GM21515 (cell line): ENCODE data around the gene ZIC1.

ENCODE experiments used
- ATAC-seq: cut with Tn5 transposase; IDR thresholded peaks from one replicate; pipeline ENCODE4 v1.9.1; 2021; ENCODE audit not compliant: unreplicated experiment

ZIC1 gene

DNA sequence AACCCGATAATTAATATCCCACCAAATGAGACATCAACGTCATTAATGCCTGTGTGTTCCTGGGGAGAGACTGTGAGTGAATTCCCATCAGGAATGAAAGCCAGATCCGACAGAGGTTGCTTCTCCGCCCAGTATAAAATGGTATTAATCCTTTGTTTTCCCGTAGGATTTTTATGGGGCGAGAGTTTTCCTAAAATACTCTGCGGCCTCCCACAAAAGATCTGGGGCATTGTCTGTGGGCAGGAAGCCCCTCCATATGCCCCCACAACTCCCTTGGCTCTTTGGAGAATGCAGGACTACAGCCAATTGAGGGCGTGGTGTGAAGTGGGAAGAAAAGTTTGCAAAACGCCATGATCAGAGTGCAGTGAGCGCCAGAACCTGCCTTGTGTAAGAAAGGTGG is 29.5 kb upstream of the ZIC1 start:
- ATAC-seq: no peak

DNA sequence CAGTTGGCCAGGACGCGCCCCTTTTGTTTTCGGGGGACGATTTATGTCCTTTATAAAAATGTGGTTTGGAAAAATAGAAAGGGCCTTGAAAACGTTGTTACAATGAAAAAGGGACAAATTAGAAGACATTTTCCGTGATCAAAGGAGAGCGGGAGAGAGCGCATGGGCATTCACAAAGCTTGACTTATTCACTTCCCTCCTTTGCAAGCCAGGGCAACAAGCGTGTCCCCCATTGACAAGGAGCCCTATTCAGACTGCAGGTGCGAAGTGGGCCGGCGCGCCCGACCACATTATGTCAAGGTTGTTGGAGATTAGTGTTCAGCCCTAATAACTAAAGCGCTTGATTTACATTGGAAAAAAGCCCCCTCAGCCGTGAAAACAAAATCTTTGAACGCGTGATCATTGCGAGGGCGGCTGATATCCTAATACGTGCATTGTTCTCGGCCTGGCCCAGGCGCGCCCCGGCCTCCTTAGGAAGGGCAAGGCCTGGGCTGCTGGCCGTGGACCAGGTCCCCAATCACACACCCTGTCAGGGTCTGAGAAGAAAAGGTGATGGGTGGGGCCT is 28.7 kb upstream of the ZIC1 start:
- ATAC-seq: no peak

DNA sequence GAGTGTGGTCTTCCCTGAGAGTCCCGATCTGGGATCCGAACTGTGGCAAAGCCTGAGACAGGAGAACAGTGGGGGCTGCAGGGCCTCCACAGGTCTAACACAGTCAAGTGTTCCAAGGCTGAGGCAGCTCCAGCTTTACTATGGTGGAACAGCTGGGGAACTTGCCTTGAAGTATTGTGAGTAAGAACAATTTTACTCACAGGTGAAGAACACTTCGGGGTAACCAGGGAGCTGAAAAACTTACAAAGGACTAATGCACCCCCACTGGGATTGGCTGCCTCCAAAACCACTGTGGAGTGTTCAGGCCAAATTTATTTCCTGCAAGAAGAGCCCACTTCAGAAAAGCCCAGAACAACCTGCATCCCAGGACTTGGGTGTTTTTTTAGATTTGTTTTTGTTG is 28.2 kb upstream of the ZIC1 start:
- ATAC-seq: no peak

GRCh38 chr3:147381596-147381995 is 27.6 kb upstream of the ZIC1 start:
- ATAC-seq: no peak

- no peak for ATAC-seq
Measured at GRCh38 chr3:147383617-147384016, 25.5 kb upstream of the ZIC1 start.

DNA sequence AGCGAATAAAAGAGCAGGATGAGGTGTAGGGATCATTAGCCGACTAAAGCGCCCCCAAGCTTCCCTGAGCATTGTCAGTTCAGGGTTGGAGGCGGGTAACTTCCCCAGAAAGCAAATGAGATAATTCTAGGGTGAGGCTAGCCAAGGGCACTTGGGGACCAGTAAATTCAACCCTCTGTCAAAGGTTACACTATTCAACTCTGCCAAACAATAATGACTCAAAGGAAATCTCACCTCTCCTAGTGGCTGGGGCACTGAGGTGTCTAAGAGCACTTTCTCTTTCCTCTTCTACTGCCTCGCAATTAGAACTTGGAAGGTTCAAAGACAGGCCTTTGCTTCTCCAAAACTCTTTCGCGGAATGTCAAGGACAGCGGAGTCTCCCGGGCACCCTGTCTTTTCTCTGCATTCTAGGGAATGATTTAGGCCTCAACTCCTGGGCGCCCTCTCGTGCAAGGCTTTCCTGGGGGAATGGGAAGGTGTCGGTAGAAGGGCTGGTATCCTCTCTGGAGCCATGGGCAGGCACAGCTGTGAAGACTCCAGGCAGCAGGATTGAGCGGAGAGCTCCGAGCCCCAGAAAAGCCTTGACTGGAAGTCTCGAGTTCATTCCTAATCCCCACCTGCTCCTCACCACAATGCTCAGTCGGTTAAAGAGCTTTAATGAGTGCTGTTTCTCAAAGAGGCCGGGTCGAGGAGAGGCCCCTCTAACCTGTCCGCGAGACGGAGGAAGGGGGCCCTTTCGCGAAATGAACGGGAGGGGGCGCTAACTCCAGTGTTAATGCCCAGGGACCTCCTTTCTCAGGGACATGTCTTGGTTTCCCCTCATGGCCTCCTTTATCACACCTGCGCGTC is 24.7 kb upstream of the ZIC1 start:
- no peak for ATAC-seq

- no peak for ATAC-seq
Measured at GRCh38 chr3:147385059-147386012, 23.8 kb upstream of the ZIC1 start.

DNA sequence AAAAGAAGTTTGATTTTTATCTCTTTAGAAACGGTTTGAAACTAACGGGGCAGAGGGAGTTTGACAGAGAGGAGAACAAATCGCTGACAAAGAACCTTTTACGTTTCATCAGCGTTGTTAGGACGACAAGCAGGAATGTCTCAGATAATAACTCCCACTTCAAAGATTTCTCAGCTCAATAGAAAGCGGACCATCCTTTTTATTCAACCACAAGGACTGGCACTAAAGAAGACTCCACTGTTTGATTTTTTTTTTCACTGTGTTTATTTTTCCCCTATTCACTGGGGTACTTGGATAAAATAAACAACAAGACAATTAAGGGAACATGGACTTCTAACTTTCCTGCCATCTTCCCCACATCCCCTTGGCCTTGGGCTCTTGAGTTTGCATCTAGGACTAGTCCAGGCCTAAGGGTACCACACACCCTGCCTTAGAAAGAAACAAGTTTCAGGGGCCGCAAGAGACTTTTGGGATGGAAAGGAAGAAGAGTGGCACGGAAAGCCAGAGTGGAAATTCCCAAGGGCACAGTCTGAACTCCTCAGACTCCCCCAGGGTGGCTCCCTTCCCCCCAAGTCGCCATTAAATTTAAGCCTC is 21.8 kb upstream of the ZIC1 start:
- no peak for ATAC-seq

GRCh38 chr3:147387885-147388699 is 21.1 kb upstream of the ZIC1 start:
- ATAC-seq: no peak

DNA sequence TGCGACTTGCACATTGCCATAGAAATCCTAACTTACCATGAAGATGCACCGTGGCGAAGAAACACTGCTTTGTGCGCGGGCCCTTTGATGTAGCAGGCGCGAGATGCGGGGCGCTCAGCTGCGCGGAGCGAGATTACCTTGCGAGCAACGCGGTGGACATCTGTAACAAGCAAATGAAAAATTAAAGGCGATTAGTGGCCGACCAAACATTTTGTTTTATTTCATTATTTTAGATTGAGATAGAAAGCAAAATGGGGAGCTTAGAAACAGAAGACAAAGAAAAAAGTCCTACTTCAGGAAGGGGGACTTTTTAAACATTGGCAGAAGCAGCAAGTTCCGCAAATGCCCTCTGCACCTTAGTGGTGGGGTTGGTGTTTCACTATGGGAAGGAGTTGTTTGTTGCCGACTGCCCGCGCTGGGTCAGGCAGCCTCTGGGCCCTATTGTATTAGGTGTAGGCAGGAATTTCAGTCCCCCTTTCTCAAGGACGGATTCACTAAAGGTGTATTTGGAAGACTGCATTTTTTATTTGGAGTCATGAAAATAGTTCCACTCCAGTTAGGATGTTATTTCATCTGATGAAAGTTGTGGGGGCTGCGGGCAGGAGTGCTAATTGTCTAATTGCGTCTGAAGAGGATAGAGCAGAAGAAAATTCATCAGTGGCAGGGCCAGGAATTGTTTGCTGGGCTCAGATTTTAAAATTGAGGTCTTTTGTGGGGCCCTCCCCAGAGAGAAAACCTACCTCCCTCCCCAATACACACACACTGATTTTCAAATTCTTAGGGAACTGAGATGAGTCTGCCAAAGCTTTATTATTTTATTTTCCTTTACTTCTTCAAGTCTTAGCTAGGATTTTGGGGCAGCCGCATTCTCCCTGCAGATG is 20.2 kb upstream of the ZIC1 start:
- ATAC-seq: no peak

- no peak for ATAC-seq
Measured at GRCh38 chr3:147389717-147390116, 19.4 kb upstream of the ZIC1 start.

GRCh38 chr3:147390589-147391569 is 18.3 kb upstream of the ZIC1 start:
- no peak for ATAC-seq

DNA sequence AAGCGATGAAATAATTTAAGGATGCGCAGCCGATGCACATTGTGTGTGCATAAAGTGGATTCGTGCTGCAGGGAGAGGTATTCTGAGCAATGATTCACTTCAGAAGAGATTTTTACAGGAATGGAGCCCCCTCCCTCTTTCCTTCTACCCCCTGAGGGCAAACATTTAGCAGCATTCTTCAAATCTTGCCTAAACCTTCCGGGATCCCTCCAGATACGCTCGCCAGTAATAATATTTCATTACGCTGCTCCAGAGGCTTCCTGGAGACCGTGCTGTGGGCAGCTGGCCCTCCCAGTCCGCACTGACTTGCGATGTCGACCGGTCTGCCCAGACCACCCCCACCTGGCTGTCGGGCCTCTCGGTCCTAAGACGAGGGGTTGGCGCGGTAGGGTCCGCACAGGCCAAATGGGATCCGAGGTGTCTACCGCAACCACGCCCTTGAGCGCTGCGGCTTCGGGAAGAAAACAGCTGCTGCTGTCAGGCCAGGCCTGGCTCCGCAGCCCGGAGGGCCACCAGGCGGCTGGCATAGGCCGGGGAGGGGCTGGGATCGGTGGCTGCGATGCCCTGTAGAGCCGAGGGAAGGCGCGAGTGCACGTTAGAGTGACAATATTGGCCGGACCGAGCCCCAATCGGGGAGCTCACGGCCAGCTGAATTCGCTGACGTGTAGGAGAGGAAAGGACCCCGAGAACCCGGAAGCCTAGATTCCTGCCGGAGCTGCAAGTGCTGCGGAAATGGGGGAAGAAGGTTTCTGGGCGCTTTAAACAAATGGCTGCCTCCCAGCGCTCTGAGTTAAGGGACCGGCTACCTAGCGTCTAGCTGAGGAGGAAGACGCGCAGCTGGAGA is 17.2 kb upstream of the ZIC1 start:
- ATAC-seq: no peak

- no peak for ATAC-seq
Measured at GRCh38 chr3:147392625-147392946, 16.6 kb upstream of the ZIC1 start.

DNA sequence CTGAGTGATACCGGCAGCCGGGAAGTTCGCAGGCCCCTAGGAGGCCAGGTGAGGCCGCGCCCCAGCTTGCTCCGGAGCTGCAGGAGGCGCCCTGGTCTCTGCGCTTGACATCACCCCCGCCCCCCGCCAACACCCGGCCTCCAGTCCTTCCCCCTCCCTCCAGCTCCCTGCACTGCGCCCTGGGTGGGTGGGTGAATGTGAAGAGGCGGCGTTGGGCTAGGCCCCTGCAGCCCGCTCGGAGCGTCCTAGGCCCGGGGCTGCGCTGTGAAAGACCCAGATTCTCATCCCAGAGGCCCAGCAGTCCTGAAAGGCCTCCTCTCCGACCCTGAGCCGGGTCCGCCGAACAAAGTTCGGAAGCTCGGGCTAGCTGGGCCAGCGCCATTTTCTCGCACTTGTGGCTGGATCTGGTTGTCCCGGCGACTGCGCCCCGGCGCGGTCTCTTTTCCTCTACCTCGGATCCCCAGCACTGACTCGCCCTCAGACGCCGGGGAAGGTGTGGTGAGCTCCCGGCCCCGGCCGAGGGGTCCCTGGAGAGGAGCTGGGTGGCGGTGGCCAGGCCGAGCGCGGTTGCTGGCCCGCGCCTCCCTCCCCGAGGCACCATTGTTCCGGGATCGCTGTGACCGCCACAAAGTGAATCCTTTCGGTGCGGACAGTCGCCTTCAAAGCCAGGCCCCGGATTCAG is 15.8 kb upstream of the ZIC1 start:
- ATAC-seq: no peak

- ATAC-seq: no peak
Measured at GRCh38 chr3:147393943-147394883, 15.0 kb upstream of the ZIC1 start.
